HepG2 (cell line): ENCODE results near the gene CYP46A1. TPM values are rescaled to one million over a fixed set of nuclear protein-coding genes. Genes with fewer than 3 reads are reported as not detected.

Source experiments
- ETS1 ChIP-seq: sonication (generic); formaldehyde crosslinking; IDR thresholded peaks from 2 replicates; pipeline ENCODE4 v1.4.0; 2020; ENCODE audit warnings: missing genetic modification reagents
- FIP1L1 ChIP-seq: fragments of 200-400 bp; formaldehyde crosslinking; IDR thresholded peaks from 2 replicates; pipeline ENCODE4 v1.6.1; 2018; ENCODE audit warnings: low read depth, mild to moderate bottlenecking, low read length, moderate library complexity, borderline replicate concordance; ENCODE audit not compliant: insufficient read depth
- HHEX ChIP-seq: IDR thresholded peaks from 2 replicates; pipeline ENCODE4 v1.6.1; 2016; ENCODE audit warnings: control low read depth
- NFATC3 ChIP-seq: sonication (generic); formaldehyde crosslinking; IDR thresholded peaks from 2 replicates; pipeline ENCODE4 v1.5.1; 2020; ENCODE audit warnings: mild to moderate bottlenecking, missing genetic modification reagents
- RNF2 ChIP-seq: fragments of 450-650 bp; conservative IDR thresholded peaks from 2 replicates; pipeline ENCODE4 v1.6.1; 2016; ENCODE audit warnings: low read depth
- SIN3B ChIP-seq: fragments of 150-350 bp; IDR thresholded peaks from 2 replicates; pipeline ENCODE4 v1.6.1; 2014; ENCODE audit warnings: low read length
- TARDBP ChIP-seq: sonication (generic); formaldehyde crosslinking; IDR thresholded peaks from 2 replicates; pipeline ENCODE4 v1.8.0; 2022; ENCODE audit warnings: mild to moderate bottlenecking, missing genetic modification reagents
- TMF1 ChIP-seq: sonication (generic); formaldehyde crosslinking; IDR thresholded peaks from 2 replicates; pipeline ENCODE4 v1.8.1; 2022; ENCODE audit warnings: low read depth, missing genetic modification reagents
- ZFX ChIP-seq: sonication (generic); formaldehyde crosslinking; IDR thresholded peaks from 2 replicates; pipeline ENCODE4 v1.4.0; 2020; ENCODE audit warnings: mild to moderate bottlenecking, low read depth, missing genetic modification reagents, moderate library complexity
- ZNF354B ChIP-seq: sonication (generic); formaldehyde crosslinking; IDR thresholded peaks from 2 replicates; pipeline ENCODE4 v1.8.0; 2022; ENCODE audit warnings: mild to moderate bottlenecking, missing genetic modification reagents
- ZNF564 ChIP-seq: sonication (generic); formaldehyde crosslinking; IDR thresholded peaks from 2 replicates; pipeline ENCODE4 v1.8.1; 2023; ENCODE audit warnings: mild to moderate bottlenecking, missing genetic modification reagents
- ZNF816 ChIP-seq: sonication (generic); formaldehyde crosslinking; IDR thresholded peaks from 2 replicates; pipeline ENCODE4 v1.8.0; 2022; ENCODE audit warnings: missing genetic modification reagents, mild to moderate bottlenecking, borderline replicate concordance
- polyA plus RNA-seq, 8 experiments: library from polyadenylated mRNA; depleted of rRNA in 3 of 8; stranded (reverse) in 7 of 8; unstranded in 1 of 8; fragments of >200 nt; fragmentation: Illumina TruSeq in 4 of 8; extraction: Trizol in 4 of 8; gene quantifications; 2 replicates each; pipeline versions ENCODE4 v1.2.1 to v1.2.3, GENCODE V29; 2011 to 2016; ENCODE audit warnings: low read depth in 4 of 8, missing spikeins in 1 of 8, mixed read lengths in 1 of 8; ENCODE audit not compliant: insufficient read depth in 1 of 8
- total RNA-seq, 5 experiments: library from RNA; depleted of rRNA; stranded (reverse); fragments of >200 nt; fragmentation: Illumina TruSeq; extraction: Trizol; gene quantifications; 2 replicates each; pipeline ENCODE4 v1.2.3, GENCODE V29; 2016; ENCODE audit warnings: low read depth in 1 of 5
- TF ChIP-seq, protein P1 (sequence below): sonication (generic); formaldehyde crosslinking; conservative IDR thresholded peaks from 2 replicates; pipeline ENCODE4 v1.5.0; 2020; ENCODE audit warnings: missing genetic modification reagents
- TF ChIP-seq, protein P2 (sequence below): sonication (generic); formaldehyde crosslinking; conservative IDR thresholded peaks from 2 replicates; pipeline ENCODE4 v1.4.0; 2020; ENCODE audit warnings: missing genetic modification reagents
- TF ChIP-seq, protein P3 (sequence below): sonication (generic); formaldehyde crosslinking; IDR thresholded peaks from 2 replicates; pipeline ENCODE4 v1.4.0; 2020; ENCODE audit warnings: missing genetic modification reagents, mild to moderate bottlenecking, borderline replicate concordance
- TF ChIP-seq, protein P4 (sequence below): sonication (generic); formaldehyde crosslinking; conservative IDR thresholded peaks from 2 replicates; pipeline ENCODE4 v1.4.0; 2020; ENCODE audit warnings: missing genetic modification reagents
- TF ChIP-seq, protein P5 (sequence below): sonication (generic); formaldehyde crosslinking; IDR thresholded peaks from 2 replicates; pipeline ENCODE4 v1.5.1; 2020; ENCODE audit warnings: missing genetic modification reagents, mild to moderate bottlenecking, borderline replicate concordance

CYP46A1 gene
- total and polyA plus RNA-seq, 2 of the 13 experiments (the other 11 are each of a cell fraction or from before 2014, with no cell fraction given) = not detected

- TF ChIP-seq, protein P1, sequence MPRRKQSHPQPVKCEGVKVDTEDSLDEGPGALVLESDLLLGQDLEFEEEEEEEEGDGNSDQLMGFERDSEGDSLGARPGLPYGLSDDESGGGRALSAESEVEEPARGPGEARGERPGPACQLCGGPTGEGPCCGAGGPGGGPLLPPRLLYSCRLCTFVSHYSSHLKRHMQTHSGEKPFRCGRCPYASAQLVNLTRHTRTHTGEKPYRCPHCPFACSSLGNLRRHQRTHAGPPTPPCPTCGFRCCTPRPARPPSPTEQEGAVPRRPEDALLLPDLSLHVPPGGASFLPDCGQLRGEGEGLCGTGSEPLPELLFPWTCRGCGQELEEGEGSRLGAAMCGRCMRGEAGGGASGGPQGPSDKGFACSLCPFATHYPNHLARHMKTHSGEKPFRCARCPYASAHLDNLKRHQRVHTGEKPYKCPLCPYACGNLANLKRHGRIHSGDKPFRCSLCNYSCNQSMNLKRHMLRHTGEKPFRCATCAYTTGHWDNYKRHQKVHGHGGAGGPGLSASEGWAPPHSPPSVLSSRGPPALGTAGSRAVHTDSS (CRISPR knock-in tag) = no peak
- TF ChIP-seq, protein P2, sequence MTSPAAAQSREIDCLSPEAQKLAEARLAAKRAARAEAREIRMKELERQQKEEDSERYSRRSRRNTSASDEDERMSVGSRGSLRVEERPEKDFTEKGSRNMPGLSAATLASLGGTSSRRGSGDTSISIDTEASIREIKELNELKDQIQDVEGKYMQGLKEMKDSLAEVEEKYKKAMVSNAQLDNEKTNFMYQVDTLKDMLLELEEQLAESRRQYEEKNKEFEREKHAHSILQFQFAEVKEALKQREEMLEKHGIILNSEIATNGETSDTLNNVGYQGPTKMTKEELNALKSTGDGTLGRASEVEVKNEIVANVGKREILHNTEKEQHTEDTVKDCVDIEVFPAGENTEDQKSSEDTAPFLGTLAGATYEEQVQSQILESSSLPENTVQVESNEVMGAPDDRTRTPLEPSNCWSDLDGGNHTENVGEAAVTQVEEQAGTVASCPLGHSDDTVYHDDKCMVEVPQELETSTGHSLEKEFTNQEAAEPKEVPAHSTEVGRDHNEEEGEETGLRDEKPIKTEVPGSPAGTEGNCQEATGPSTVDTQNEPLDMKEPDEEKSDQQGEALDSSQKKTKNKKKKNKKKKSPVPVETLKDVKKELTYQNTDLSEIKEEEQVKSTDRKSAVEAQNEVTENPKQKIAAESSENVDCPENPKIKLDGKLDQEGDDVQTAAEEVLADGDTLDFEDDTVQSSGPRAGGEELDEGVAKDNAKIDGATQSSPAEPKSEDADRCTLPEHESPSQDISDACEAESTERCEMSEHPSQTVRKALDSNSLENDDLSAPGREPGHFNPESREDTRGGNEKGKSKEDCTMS = no peak
- no peak for TF ChIP-seq NFATC3 (CRISPR knock-in tag)
- no peak for TF ChIP-seq ZNF564 (CRISPR knock-in tag)
- TF ChIP-seq ZNF816 = no peak
- TF ChIP-seq SIN3B = no peak
- no peak for TF ChIP-seq HHEX (CRISPR knock-in tag)
- TF ChIP-seq, protein P3, sequence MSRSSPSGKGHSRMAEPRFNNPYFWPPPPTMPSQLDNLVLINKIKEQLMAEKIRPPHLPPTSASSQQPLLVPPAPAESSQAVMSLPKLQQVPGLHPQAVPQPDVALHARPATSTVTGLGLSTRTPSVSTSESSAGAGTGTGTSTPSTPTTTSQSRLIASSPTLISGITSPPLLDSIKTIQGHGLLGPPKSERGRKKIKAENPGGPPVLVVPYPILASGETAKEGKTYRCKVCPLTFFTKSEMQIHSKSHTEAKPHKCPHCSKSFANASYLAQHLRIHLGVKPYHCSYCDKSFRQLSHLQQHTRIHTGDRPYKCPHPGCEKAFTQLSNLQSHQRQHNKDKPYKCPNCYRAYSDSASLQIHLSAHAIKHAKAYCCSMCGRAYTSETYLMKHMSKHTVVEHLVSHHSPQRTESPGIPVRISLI = no peak
- 0 out of 2 replicates have a peak, but pooled peaks have one; percentile 17 for TF ChIP-seq TMF1 (CRISPR knock-in tag)
- TF ChIP-seq TARDBP (CRISPR knock-in tag) = no peak
- TF ChIP-seq, protein P4, sequence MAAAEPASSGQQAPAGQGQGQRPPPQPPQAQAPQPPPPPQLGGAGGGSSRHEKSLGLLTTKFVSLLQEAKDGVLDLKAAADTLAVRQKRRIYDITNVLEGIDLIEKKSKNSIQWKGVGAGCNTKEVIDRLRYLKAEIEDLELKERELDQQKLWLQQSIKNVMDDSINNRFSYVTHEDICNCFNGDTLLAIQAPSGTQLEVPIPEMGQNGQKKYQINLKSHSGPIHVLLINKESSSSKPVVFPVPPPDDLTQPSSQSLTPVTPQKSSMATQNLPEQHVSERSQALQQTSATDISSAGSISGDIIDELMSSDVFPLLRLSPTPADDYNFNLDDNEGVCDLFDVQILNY (CRISPR knock-in tag) = no peak
- TF ChIP-seq FIP1L1 = no peak
- no peak for TF ChIP-seq ETS1 (CRISPR knock-in tag)
- TF ChIP-seq, protein P5, sequence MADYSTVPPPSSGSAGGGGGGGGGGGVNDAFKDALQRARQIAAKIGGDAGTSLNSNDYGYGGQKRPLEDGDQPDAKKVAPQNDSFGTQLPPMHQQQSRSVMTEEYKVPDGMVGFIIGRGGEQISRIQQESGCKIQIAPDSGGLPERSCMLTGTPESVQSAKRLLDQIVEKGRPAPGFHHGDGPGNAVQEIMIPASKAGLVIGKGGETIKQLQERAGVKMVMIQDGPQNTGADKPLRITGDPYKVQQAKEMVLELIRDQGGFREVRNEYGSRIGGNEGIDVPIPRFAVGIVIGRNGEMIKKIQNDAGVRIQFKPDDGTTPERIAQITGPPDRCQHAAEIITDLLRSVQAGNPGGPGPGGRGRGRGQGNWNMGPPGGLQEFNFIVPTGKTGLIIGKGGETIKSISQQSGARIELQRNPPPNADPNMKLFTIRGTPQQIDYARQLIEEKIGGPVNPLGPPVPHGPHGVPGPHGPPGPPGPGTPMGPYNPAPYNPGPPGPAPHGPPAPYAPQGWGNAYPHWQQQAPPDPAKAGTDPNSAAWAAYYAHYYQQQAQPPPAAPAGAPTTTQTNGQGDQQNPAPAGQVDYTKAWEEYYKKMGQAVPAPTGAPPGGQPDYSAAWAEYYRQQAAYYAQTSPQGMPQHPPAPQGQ (CRISPR knock-in tag) = no peak
- peak; percentile 59 for TF ChIP-seq ZFX (CRISPR knock-in tag)
- TF ChIP-seq ZNF354B (CRISPR knock-in tag) = no peak
- TF ChIP-seq RNF2 = no peak
These were observed 1.1 kb upstream of the CYP46A1 start (continued) for GRCh38 chr14:99682809-99683618.
